ENCODE results near the gene ENTPD5.
"Not testable (repeated sequence)": the region's sequence is repeated elsewhere in the genome, so short reads cannot be mapped to it uniquely, and the experiment has no call there.

Gene ENTPD5

GRCh38 chr14:73998726-73999125 lies 20.4 kb downstream of the ENTPD5 start:
- DNase-seq (ENCODE audit: low spot score) = no peak
- no peak for TF ChIP-seq CTCF (IDR thresholded peaks at IDR 0.05; ENCODE audit: extremely low read depth, missing control alignments)

- DNase-seq (ENCODE audit: low spot score) = no peak
- TF ChIP-seq CTCF (IDR thresholded peaks at IDR 0.05; ENCODE audit: extremely low read depth, missing control alignments) = no peak
Measured at GRCh38 chr14:73997944-73998447, 21.1 kb downstream of the ENTPD5 start.

- no peak for DNase-seq (ENCODE audit: low spot score)
- TF ChIP-seq CTCF (IDR thresholded peaks at IDR 0.05; ENCODE audit: extremely low read depth, missing control alignments) = no peak
Measured at GRCh38 chr14:73997108-73997943, 21.8 kb downstream of the ENTPD5 start.

- DNase-seq (ENCODE audit: low spot score) = no peak
- TF ChIP-seq CTCF (IDR thresholded peaks at IDR 0.05; ENCODE audit: extremely low read depth, missing control alignments) = no peak
Measured at GRCh38 chr14:73996731-73997107, 22.4 kb downstream of the ENTPD5 start.

GRCh38 chr14:73995977-73996378 lies 23.1 kb downstream of the ENTPD5 start:
- TF ChIP-seq CTCF (IDR thresholded peaks at IDR 0.05; ENCODE audit: extremely low read depth, missing control alignments) = no peak
- DNase-seq (ENCODE audit: low spot score) = no peak

GRCh38 chr14:73994926-73995325 lies 24.2 kb downstream of the ENTPD5 start:
- not testable (repeated sequence) for DNase-seq (ENCODE audit: low spot score)

- no peak for DNase-seq (ENCODE audit: low spot score)
- no peak for TF ChIP-seq CTCF (IDR thresholded peaks at IDR 0.05; ENCODE audit: extremely low read depth, missing control alignments)
Measured at GRCh38 chr14:73991092-73991491, 28.0 kb downstream of the ENTPD5 start.

GRCh38 chr14:73988656-73989055 lies 30.4 kb downstream of the ENTPD5 start:
- not testable (repeated sequence) for DNase-seq (ENCODE audit: low spot score)

Measured in GM20000 (cell line).